ENCODE results near the gene PLSCR5.

PLSCR5 gene, protein sequence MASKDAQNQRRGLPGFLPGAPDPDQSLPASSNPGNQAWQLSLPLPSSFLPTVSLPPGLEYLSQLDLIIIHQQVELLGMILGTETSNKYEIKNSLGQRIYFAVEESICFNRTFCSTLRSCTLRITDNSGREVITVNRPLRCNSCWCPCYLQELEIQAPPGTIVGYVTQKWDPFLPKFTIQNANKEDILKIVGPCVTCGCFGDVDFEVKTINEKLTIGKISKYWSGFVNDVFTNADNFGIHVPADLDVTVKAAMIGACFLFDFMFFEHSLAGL

DNA sequence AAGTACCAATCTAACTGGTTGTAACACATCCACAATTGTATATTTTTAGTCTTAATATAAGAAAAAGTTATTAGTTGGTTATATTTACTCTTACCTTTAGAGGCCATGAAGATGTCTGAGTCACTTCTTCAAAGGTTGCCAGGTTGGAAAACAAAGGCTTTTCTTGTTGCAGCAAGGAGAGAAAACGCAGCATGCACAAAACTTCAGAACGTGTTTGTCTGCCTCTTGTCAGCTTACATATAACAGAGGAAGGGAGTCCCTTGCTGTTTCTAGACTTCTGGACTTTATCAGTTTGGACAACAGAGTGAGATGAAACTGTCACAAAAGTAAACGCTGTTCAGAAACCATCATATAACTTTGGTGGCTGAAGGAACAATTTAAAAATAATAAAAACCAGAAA lies at the start of gene PLSCR5:
TSS of gene PLSCR5 (minus strand) at position 241 of the 400 bp plus-strand sequence. CDS start at position 107, 134 bp downstream.
- DNase-seq (ENCODE audit: low read depth): no peak

DNA sequence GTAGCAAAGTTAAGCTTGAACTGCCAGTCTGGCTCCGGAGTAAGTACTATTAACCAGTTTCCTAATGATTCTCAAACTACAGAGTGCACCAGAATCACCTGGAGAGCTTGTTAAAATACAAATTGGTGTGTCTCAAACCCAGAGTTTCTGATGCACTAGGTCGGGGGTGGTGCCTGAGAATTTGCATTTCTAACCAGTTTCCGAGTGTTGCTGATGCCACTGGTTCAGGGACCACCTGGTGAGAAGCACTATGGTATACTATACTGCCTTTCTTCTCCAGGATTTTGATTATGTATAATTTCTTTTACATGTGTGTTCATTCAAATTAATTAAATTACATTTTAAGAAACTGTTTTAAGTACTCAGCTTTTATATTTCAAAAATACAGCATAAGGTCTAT lies 48.8 kb upstream of the PLSCR5 start:
- DNase-seq (ENCODE audit: low read depth): no peak

DNA sequence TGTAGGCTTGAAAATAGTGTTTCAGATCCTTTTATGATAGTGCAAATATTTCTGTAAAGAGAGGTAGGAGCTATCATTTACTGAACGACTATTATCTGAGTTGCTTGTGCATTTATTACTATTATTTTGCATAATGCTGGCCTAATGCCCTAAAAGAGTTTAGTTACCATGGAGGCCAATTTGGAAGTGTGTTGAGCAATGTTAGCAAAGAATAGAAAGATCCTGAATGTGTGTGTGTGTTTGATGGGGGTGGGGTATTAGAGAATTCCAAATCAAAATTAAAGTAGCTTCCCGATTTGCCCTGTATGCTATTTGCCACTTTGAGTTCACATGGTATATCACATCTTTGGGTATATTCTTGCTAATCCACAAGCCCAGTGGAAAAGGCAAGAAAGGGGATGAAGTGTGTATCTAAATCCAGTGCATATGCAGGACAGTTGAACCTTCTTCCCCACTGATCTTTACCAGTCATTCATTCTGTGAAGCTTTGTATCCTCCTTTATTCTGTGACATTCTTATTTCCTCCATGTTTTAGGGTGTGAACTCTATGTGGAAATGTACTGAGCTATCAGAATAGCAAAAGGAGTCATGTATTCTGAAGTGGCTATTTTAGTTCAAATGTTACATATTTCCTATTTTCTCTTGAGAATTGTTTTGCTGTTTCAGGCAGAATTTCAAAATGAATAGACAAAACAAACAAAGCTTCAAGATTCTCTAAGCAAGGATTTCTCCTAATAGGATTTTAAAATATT lies 45.7 kb upstream of the PLSCR5 start:
- no peak for DNase-seq (ENCODE audit: low read depth)

DNA sequence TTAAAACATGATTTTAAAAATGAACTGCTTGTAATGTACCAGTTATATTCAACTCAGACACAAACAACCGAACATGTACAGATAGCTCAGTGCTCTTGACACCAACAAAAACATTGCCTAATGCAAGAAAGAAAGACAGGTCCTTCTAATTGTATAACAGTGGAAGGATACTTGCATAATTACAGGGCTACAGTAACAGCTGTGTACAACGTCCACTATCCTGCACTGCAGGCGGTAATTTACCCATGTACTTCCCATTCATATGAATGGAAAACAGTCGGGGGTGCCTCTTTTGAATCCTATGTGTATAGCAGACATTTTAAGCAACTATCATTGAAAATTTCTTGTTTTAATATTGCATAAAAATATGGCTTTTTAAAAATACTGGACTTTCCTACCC lies 41.1 kb upstream of the PLSCR5 start:
- no peak for DNase-seq (ENCODE audit: low read depth)

DNA sequence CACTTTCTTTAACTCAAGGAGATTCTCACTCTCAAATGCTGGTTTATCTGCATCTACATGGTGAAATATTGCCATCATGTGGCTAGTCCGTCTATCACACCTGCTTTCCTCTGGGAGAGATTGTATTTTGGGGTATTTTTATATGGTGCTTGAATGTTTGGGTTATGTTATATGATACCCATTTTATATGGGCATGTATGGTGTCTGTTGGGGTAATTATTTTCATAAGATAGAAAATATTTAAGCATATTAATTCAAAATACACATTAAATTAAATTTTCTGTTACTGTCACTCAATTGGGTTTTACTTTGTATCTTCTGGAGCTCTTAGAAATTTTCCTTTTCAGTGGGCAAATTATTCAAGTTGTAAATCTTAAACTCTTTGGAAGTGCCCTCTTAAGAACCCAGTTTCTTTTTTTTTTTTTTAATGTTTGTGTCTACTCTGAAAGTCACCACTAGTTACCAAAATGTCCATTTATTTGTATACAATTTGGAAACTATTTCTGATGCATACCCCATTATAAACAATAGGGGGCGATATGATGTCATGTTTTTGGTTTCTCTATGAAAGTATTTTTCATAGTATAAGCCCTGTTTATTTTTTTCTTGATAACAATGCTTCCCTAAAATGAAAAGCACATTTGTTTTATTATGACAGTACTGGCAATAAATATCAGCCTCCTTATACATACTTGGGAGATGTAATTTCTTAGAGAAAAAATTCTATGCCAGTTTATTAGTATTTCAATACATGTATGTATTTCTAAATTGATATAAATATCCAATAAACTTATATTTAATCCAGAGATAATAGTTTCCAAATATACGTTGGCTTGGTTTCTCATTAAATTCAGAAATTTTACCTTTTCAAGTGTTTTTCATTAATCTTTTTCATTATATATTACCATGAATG lies 36.1 kb upstream of the PLSCR5 start:
- DNase-seq (ENCODE audit: low read depth): peak; percentile 52

DNA sequence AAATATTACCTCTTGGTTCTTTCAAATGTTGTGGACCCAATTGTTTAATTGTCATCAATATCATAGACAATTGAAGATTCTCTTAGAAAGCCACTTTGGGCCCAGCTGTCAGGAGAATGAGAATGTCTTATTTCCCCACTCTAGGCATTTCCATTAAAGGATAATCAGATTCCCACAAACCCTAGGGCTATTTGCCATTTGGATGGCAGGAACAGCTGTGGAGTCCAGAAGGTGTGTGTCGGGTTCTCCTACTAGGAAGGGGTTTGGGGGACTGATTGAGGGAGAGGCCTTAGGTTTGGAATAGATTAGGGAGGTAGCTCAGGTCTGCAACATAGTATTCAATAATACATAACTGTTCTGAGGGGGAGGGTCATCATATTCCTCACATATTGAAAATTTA lies 35.2 kb upstream of the PLSCR5 start:
- no peak for DNase-seq (ENCODE audit: low read depth)

DNA sequence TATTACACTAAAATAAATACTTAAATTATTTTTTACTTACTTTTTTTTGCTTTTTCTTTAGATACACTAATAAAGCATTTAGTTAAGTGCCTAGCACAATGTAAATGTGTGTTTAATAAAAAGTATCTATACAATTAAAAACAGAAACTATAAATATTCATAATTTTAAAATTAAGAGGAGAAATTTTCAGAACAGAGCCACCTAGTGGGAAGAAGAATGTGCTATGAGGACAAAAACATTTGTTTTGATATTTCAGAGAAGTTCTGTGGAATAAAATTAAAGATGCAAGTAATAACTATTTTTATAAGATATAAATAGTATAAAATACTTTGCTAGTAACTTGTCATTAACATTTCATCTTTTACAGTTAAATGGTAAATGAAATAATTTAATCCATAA lies 33.6 kb upstream of the PLSCR5 start:
- no peak for DNase-seq (ENCODE audit: low read depth)

DNA sequence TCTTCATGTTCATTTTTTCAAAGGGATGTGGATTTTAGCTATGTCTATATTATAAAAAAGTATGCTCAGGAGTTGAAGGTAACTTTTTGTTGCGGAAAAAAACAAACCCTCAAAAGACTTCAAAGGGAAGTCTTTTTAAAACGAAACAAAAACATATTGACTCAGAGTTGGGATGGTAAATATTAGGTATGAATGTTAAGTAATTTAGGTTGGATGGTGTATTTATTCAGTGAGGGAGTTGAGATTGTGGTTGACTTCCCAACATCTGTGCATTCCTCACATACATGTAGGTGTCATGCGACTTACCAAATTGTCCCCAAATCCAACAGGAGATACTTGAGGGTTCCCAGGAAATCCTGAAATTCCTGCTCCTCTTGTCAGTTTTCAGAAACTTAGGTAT lies 32.7 kb upstream of the PLSCR5 start:
- no peak for DNase-seq (ENCODE audit: low read depth)

DNA sequence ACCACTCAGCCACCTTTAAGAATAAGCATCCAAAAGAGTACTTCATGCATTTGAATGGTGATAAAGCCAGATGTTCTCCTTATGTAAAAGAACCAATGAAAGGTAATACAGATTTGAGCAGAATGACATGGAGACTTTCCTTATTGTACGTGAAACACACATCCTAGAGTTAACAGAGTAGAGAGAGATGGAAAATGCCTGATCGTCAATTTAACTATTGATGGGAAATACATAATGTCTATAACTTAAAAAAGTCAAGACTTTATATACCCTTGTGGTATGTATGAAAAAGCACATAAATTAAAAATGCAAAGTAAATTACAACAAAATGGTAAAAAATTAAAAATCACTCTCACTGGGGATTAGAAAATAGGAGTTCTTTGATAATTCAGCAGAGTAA lies 31.7 kb upstream of the PLSCR5 start:
- DNase-seq (ENCODE audit: low read depth): no peak

DNA sequence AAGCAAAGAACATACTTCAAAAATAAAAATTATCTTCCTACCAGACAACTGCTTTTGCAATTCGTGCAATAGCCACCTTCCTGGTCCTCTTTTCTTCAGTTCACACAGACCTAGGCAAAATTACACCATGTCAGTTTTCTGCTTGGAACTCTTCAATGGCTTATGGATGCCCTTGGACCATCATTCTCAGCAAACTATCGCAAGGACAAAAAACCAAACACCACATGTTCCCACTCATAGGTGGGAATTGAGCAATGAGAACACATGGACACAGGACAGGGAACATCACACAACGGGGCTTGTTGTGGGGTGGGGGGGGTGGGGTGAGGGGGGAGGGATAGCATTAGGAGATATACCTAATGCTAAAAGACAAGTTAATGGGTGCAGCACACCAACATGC lies 29.2 kb upstream of the PLSCR5 start:
- DNase-seq (ENCODE audit: low read depth): no peak

DNA sequence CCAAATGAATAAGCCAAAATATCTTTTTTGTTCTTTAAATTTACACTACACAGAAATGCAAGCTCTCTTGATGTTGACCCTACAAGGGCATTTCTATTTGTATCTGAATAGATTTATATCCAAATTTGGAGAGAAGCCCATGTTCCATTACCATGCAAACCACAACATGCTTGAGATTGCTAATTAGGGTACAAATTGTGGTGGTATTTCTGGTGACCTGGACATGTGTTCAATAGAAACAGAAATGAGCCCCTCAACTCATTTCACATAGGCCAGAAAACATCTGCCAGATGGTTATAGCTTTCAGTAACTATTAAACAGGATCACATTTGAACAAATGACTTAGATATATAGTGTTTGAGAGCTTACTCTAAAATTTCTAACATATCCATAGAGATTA lies 23.5 kb upstream of the PLSCR5 start:
- no peak for DNase-seq (ENCODE audit: low read depth)

DNA sequence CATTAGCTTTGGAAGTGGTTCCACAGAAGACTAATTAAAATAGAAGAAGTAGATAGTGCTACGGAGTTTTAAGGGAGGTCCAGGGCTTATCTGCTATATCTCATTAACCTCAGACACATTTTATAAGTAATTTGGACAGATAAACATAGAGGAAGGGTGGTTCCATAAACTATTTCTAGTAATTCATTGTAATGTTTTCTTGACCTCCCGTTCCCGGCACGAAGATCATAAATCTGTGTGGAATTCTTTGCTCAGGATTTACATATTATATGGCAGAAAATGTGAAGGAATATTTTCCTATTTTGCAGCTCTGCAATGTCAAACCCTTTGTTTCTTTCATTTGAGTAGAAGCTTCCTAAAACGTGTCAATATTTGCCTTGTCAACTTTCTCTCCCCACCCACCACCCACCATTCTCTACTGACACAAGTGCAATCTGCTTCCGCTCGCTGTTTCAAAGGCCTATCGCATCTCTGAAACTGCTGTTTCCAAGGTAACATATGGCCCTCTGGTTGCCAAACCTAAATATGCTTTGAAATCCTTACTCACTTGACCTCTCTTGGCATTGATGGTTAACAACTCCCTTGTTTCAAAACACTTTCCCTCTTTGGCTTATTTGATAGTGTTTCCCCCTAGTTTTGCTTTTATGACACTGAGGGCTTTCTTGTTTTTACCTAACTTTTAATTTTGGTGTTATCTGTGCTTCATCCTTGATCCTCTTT lies 21.4 kb upstream of the PLSCR5 start:
- DNase-seq (ENCODE audit: low read depth): no peak

DNA sequence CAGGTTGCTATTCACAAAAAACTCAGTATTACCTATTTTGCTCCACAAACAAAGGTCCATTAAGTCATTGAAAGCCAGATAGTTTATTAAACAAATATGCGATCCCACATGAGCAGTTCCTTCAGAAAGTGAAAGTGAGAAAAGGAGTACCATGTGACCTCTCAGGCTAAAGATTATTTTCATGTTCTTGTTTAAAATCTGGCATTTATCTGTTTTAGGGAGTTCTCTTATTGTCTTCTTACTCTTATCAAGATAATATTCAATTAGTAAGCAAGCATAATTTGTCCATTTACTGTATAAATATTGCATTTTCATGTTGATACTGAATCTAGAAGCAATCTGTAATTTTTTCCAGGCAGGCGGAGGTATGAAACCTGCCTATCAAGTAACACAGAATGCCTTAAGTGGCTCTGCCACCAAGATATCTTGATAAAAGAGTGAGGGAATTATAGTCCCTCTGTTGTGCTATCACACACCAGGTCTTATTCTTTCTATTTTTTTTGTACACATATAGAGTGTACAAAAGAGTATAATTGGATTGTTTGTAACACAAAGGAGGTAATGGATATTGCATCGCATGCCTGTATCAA lies 20.1 kb upstream of the PLSCR5 start:
- no peak for DNase-seq (ENCODE audit: low read depth)

DNA sequence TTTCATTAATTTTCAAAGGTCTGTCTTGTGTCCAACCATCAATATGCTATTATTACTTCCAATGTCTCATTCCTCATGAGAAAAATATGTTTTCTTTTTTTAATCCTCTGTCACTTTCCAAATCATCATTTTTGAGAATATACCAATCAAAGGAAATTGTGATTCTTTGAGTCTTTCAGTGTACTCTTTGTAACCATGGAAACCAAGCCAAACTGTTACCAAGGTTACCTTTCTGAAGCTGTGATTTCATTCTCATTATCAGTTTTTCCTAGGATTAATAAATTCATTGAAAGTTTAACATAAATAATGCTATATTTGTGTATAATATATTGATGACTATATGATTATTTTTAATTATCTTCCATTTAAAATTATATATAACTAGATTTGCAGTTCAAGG lies 16.6 kb upstream of the PLSCR5 start:
- no peak for DNase-seq (ENCODE audit: low read depth)

DNA sequence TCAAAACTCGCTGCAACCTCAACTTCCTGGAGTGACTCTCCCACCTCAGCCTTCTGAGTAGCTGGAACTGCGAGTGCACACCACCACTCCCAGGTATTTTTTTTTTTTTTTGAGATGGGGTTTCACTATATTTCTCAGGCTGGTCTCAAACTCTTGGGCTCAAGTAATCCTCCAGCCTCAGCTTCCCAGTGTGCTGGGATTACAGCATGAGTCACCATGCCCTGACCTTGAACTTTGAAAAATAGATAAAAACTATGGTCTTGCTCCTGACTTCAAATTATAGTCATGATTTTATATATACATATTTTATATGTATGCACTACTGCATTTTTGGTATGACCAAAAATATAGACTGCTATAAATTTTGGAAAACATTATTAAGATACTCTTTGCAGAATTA lies 6.9 kb upstream of the PLSCR5 start:
- no peak for DNase-seq (ENCODE audit: low read depth)

DNA sequence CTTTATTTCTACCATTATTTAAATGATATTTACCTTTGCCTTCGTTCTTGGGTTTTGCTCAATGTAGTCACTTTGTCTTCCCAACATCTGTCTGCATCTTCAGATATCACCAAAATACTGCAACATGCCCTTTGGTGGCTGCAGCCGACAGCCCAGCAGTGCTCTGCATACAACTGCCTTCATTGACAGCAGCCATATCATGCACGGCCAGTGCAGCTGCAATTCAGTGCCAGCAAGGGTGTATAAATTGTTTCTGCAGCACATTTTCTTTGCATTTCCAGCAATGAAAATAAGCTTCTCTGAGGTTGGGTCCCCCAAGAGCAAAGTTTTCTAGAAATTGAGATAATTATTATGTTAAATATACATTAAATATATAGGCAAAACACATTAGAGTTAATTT lies 6.0 kb upstream of the PLSCR5 start:
- no peak for DNase-seq (ENCODE audit: low read depth)

DNA sequence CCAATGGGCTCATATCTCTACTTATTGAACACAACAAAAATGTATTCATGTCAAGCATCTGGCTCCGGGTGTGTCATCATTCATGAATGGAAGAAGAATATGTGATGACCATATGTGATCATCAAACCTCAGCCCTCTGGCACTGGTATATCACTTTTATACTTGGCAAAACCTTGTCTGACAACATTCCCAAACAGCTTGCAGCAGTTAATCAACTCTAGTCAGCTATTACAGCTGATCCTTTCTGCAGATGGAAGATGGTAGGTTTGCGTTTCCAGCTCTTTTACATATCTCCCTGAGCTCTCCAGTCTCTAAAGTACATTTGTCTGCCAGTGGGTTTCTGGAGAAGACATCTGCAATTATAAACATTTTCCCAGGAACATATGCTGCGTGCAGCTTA lies 6.6 kb downstream of the PLSCR5 start:
- DNase-seq (ENCODE audit: low read depth): peak; percentile 63

DNA sequence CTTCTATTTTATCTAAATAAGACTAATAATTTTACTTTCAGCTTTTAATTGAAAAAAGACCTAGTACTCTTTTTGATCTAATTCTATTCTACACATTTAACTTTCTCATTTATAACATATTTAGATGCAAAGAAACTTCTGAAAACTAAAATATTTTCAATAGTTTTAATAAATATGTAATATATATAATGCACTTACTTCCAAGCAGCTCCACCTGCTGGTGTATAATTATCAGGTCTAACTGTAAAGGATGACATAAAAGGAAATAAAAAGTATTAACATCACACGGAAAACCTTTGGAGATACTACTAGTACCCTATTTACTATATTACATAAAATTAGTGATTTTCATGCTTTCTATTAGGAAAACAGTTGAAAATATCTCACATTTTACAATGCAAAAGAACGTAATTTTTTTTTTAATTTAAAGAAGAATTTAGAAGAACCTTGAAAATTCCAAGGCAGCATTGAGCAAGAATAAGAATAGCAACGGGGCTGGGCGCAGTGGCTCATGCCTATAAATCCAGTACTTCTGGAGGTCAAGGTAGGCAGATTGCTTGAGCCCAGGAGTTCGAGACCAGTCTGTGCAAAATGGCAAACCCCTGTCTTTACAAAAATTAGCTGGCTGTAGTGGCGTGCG lies 10.2 kb downstream of the PLSCR5 start:
- DNase-seq (ENCODE audit: low read depth): no peak

DNA sequence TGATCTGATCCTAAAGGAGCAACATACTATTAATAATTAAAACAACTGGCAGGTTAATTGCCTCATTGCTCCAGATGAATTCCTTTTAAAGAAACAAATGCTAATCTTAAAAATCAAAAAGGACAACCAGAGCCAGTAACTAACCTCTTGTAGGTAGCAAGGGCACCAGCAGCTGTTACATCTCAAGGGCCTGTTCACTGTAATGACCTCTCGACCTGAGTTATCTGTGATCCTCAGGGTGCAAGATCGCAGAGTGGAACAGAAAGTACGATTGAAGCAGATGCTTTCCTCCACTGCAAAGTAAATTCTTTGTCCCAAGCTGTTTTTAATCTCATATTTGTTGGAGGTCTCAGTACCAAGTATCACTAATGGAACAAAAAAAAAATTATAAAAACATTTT lies 11.4 kb downstream of the PLSCR5 start:
- no peak for DNase-seq (ENCODE audit: low read depth)

DNA sequence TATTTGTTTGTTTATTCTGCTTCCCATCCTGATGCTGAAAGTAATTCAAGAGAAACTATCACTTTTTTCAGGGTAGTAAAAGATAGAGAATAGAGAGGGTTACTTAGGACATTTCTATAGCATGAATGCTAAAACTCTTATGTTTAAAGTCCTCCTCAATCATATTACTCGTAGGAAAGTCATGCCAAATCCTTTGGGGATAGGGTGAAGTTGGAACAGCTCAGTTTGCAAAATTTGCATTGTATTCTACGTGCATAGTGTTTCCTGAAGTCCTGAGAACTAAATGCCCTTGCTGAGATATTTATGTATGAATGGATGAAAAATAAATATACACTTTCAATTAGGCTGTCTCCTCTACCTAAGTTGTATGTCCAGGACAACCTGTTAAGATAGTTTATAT lies 14.6 kb downstream of the PLSCR5 start:
- peak; percentile 61 for DNase-seq (ENCODE audit: low read depth)

DNA sequence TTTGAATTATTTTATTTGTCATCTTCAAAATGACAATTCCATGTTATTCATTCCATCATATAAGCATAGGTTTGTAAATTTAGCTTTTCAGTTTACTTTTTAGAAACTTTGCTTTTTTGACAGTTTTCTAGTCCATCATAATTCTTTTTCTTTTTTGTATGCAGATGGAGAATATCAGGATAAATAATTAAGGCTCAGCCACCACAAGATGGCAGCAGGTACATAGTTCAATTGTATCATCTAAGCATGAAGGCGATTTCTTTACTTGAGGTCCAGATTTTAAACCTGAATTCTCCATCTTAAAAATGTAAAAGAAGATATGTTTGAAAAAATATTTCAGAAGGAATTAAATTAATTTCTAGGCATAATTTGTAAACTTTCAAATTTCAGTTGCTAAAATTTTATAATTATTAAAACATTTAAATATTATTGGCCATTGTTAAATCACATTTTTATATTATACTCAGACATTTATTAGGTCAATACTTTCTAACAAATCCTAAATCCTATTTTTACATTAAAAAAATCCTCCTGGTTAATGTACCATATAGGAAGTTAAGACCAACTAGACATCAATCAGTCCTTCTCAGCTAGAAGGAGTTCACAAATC lies 15.1 kb downstream of the PLSCR5 start:
- DNase-seq (ENCODE audit: low read depth): peak; percentile 25
